MM.1S (cell line): ENCODE results near the gene ELOVL1.

Experiments used
- EZH2 ChIP-seq: fragments of 300-600 bp; sonication (generic); optimal IDR thresholded peaks from 2 replicates; pipeline ENCODE3; 2017; ENCODE audit warnings: low read depth, mild to moderate bottlenecking, antibody characterized with exemption, low read length, mixed read lengths
- TF ChIP-seq, protein P1 (sequence below): fragments of 300-600 bp; sonication (generic); IDR thresholded peaks from 2 replicates; pipeline ENCODE4 v1.5.1; 2016; ENCODE audit warnings: antibody characterized with exemption, low read length, mixed read lengths

DNA sequence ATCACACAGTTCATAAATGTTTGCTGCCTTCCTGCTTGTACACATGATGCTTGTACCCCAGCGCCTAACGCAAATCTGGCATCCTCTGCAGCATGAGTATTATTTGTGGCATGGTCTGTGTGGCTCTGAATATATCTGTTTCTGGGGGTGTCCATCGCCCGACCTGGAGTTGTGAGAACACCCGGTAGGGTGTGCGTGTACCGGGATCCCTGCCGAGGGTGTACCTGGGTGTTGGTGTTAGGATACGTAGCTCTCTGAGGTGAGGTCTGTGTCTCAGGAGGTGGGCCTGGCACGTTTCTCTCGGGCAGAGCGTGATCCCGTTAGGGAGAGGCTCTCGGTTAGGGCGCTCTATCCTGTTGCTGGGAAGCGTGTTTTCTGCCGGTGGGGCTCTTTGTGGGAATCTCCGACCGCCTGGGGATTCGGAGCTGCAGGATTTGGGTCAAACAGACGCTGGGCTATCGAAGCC is 19.4 kb downstream of the ELOVL1 start:
- TF ChIP-seq, protein P1, sequence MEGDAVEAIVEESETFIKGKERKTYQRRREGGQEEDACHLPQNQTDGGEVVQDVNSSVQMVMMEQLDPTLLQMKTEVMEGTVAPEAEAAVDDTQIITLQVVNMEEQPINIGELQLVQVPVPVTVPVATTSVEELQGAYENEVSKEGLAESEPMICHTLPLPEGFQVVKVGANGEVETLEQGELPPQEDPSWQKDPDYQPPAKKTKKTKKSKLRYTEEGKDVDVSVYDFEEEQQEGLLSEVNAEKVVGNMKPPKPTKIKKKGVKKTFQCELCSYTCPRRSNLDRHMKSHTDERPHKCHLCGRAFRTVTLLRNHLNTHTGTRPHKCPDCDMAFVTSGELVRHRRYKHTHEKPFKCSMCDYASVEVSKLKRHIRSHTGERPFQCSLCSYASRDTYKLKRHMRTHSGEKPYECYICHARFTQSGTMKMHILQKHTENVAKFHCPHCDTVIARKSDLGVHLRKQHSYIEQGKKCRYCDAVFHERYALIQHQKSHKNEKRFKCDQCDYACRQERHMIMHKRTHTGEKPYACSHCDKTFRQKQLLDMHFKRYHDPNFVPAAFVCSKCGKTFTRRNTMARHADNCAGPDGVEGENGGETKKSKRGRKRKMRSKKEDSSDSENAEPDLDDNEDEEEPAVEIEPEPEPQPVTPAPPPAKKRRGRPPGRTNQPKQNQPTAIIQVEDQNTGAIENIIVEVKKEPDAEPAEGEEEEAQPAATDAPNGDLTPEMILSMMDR = no peak
- no peak for TF ChIP-seq EZH2
